ENCODE results near the gene TBL3. TPM values are rescaled to one million over a fixed set of nuclear protein-coding genes. Genes with fewer than 3 reads are reported as not detected.

The TBL3 gene
- total RNA-seq, 1 donor from 2014 or later: 25.6 TPM

DNA sequence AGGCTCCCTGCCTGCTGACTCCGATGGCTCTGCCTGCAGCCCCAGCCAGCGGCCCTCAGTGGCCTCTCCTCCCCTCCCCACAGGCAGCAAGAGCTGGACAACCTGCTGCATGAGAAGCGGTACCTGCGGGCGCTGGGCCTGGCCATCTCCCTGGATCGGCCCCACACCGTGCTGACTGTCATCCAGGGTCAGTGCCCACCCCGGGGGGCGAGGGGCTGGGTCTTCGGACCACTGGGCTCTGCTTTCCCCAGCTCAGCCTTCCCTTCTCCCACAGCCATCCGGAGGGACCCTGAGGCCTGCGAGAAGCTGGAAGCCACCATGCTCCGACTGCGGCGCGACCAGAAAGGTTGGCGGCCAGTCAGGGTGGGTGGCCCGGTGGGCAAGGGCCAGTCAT, 6.0 kb downstream of the TBL3 start:
- no peaks in the 10 kb centered on the region for H3K9me3 ChIP-seq
- H3K27me3 ChIP-seq (ENCODE audit: low read depth): peaks cover 33% of the 10 kb centered on the region
- no peak overlapping the region for H3K4me3 ChIP-seq
- TF ChIP-seq, protein P1, sequence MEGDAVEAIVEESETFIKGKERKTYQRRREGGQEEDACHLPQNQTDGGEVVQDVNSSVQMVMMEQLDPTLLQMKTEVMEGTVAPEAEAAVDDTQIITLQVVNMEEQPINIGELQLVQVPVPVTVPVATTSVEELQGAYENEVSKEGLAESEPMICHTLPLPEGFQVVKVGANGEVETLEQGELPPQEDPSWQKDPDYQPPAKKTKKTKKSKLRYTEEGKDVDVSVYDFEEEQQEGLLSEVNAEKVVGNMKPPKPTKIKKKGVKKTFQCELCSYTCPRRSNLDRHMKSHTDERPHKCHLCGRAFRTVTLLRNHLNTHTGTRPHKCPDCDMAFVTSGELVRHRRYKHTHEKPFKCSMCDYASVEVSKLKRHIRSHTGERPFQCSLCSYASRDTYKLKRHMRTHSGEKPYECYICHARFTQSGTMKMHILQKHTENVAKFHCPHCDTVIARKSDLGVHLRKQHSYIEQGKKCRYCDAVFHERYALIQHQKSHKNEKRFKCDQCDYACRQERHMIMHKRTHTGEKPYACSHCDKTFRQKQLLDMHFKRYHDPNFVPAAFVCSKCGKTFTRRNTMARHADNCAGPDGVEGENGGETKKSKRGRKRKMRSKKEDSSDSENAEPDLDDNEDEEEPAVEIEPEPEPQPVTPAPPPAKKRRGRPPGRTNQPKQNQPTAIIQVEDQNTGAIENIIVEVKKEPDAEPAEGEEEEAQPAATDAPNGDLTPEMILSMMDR (IDR thresholded peaks at IDR 0.05): no peak
- DNase-seq: peak; percentile 47
- peaks cover 45% of the 10 kb centered on the region for H3K36me3 ChIP-seq
- ATAC-seq: no peak
- intact Hi-C loops (cut with DNase I): no loop called here
- H3K27ac ChIP-seq: no peak overlapping the region
- peaks cover 23% of the 10 kb centered on the region for H3K4me1 ChIP-seq

DNA sequence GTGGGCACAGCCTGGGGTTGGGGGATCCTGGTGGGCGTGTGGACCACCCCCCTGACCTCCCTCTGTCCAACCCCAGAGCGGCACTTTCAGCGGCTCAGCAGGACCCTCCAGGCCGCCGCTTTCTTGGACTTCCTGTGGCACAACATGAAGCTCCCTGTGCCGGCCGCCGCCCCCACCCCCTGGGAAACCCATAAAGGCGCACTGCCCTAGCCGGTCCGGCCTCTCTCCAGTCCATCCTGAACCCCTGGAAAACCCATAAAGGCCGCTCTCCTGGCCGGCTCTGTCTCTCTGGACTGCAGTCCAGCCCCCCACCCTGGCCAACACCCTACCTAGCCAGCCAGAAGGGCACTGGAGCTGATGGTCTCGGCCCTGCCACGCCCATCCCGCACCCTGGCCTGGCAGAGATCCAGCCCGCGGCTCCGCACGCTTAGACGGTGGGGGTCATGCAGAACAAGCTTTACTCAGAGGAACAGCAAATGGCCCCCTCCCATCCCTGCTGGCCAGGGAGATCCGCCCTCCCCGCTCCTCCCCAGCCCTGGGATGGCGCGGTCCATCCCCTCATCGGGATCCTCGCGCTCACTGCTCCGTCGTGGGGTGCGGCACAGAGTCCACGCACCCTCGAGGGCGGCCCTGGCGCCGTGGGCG, 6.7 kb downstream of the TBL3 start:
- peaks cover 33% of the 10 kb centered on the region for H3K27me3 ChIP-seq (ENCODE audit: low read depth)
- no peaks in the 10 kb centered on the region for H3K9me3 ChIP-seq
- intact Hi-C loops (cut with DNase I): no loop called here
- ATAC-seq: no peak
- peak overlapping the region; percentile 81 for H3K27ac ChIP-seq
- peak overlapping the region; percentile 42 for H3K4me3 ChIP-seq
- no peak for DNase-seq
- peaks cover 22% of the 10 kb centered on the region for H3K4me1 ChIP-seq
- peaks cover 45% of the 10 kb centered on the region for H3K36me3 ChIP-seq
- TF ChIP-seq, protein P1 (IDR thresholded peaks at IDR 0.05): no peak

DNA sequence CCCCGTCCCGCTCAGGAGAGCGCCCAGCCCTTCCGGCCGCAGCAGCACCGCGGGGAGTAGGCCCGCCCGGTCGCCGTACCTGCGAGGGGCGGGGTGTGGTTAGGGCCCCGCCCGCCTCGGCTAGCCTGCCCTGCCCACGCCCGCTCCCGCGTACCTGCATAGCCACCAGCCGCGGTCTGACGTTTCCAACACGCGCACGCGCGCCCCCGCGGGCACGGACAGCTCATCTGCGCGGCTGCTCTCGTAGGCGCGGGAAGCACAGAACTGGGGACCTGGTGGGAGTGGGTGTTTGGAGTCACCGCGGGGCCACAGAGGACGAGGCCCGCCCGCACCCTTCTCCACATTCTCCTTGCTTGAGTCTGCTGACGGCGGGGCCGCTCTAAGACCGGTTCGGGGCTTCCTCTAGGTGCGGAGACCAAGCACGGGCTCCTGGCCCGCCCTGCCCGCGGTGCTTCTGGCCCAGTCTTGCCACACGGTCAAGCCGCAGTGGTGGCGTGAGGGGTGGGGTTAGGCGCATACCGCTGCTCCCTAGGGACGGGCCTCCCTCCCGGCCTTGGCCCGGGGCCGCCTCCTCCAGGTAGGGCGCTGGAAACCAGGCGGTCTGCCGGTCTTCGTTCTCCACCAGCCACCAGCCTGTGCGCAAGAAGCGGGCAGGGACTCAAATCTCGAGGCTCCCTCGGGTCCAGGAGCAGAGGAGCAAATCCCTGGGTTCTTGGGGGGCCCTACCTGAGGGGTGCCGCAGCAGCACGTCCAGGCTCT, 7.6 kb downstream of the TBL3 start:
- TF ChIP-seq, protein P1 (IDR thresholded peaks at IDR 0.05): no peak
- H3K36me3 ChIP-seq: peaks cover 40% of the 10 kb centered on the region
- DNase-seq: peak; percentile 92
- H3K9me3 ChIP-seq: no peaks in the 10 kb centered on the region
- peak overlapping the region; percentile 42 for H3K4me3 ChIP-seq
- ATAC-seq: peak; percentile 79 to 83
- H3K27ac ChIP-seq: peak overlapping the region; percentile 81
- H3K4me1 ChIP-seq: peaks cover 19% of the 10 kb centered on the region
- intact Hi-C loops (cut with DNase I): no loop called here
- H3K27me3 ChIP-seq (ENCODE audit: low read depth): peaks cover 33% of the 10 kb centered on the region

DNA sequence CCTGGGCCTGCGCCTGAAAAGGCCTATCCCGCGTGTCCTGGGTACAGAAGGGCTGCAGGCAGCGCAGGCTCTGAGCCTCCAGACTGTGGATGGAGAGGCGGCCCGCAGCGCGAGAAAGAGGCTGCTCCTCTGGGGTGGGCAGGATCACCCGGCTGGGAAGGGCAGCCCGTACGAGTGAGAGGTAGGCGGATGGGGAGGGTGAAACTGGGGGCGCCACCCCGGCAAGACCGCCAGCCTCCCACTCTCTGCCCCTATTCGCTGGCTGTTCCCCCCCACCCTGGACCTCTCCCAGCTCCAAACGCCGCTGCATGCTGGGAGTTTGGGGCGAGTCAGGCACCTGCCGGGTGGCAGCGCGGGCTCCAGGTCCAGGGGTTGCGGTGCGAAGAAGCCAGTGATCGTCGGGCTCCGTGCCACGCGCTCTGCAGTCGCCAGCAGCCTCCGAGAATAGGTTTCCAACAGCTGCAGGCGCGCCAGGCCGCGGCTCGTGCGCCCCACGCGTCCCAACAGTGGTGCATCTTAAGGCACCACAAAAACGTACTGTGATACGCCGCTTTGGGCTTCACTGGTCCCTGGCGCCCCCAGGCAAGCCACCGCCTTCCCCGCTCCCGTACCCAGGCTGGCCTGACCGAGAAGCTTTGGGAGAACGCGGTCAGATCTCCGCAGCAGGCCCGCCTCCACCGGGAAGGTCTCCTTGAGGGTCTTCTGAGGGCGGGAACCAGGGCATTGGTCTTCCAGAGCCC, 8.3 kb downstream of the TBL3 start:
- DNase-seq (no peak), ATAC-seq (peak in 1 of 2 donors; percentile 7)
- intact Hi-C loops (cut with DNase I): no loop called here
- Histone ChIP-seq H3K4me1 (peaks cover 27% of the 10 kb centered on the region), H3K9me3 (no peaks in the 10 kb centered on the region), H3K36me3 (peaks cover 33% of the 10 kb centered on the region), H3K27ac (peak overlapping the region; percentile 81), H3K27me3 (ENCODE audit: low read depth) (peaks cover 33% of the 10 kb centered on the region), H3K4me3 (peak overlapping the region; percentile 42)
- TF ChIP-seq, protein P1 (IDR thresholded peaks at IDR 0.05): no peak

DNA sequence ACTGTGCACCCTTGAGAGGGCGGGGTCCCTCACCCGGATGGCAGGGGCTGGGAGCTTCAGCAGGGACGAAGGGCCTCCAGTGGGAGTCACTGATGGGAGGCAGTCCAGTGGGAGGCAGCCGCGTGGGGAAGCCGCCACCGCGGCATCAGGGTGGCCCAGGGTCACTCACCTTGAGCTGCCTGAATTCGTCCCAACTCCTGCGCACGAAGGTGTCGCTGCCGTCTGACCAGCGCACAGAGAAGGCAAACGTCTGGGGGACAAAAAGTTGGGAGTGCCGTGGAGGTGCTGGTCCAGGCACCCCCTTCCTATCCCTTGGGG, 8.9 kb downstream of the TBL3 start:
- TF ChIP-seq, protein P1 (IDR thresholded peaks at IDR 0.05): no peak
- no peaks in the 10 kb centered on the region for H3K9me3 ChIP-seq
- no peak for DNase-seq
- H3K36me3 ChIP-seq: peaks cover 33% of the 10 kb centered on the region
- H3K27me3 ChIP-seq (ENCODE audit: low read depth): peaks cover 33% of the 10 kb centered on the region
- peak overlapping the region; percentile 81 for H3K27ac ChIP-seq
- no peak overlapping the region for H3K4me3 ChIP-seq
- intact Hi-C loops (cut with DNase I): no loop called here
- ATAC-seq: no peak
- peaks cover 30% of the 10 kb centered on the region for H3K4me1 ChIP-seq

All from lower lobe of right lung (tissue), 2 donors.